ENCODE data around the gene TMEM45B.

Gene TMEM45B

GRCh38 chr11:129888451-129888850 is 72.8 kb downstream of the TMEM45B start:
- Histone ChIP-seq H3K27me3 (ENCODE audit: control insufficient read depth in 1 of 2, insufficient read depth in 2 of 2, low read length in 2 of 2) (no peaks in the 10 kb centered on the region), H3K4me1 (ENCODE audit: insufficient read depth, low read length) (no peaks in the 10 kb centered on the region), H3K9ac (ENCODE audit: low read length) (no peak overlapping the region), H3K4me3 (ENCODE audit: low read depth in 1 of 2, low read length in 2 of 2) (no peak overlapping the region), H3K9me3 (ENCODE audit: low read length) (no peaks in the 10 kb centered on the region), H3K27ac (ENCODE audit: low read depth, low read length) (no peak overlapping the region), H3K36me3 (ENCODE audit: insufficient read depth, low read length) (peaks cover 74% of the 10 kb centered on the region)

GRCh38 chr11:129894278-129895125 is 78.9 kb downstream of the TMEM45B start:
- Histone ChIP-seq H3K36me3 (ENCODE audit: insufficient read depth, low read length) (peaks cover 17% of the 10 kb centered on the region), H3K4me1 (ENCODE audit: insufficient read depth, low read length) (peaks cover 10% of the 10 kb centered on the region), H3K4me3 (ENCODE audit: low read depth in 1 of 2, low read length in 2 of 2) (peak overlapping the region; percentile 43 to 85), H3K9me3 (ENCODE audit: low read length) (no peaks in the 10 kb centered on the region), H3K27ac (ENCODE audit: low read depth, low read length) (peak overlapping the region; percentile 67), H3K9ac (ENCODE audit: low read length) (peak overlapping the region; percentile 46), H3K27me3 (ENCODE audit: control insufficient read depth in 1 of 2, insufficient read depth in 2 of 2, low read length in 2 of 2) (no peaks in the 10 kb centered on the region)

DNA sequence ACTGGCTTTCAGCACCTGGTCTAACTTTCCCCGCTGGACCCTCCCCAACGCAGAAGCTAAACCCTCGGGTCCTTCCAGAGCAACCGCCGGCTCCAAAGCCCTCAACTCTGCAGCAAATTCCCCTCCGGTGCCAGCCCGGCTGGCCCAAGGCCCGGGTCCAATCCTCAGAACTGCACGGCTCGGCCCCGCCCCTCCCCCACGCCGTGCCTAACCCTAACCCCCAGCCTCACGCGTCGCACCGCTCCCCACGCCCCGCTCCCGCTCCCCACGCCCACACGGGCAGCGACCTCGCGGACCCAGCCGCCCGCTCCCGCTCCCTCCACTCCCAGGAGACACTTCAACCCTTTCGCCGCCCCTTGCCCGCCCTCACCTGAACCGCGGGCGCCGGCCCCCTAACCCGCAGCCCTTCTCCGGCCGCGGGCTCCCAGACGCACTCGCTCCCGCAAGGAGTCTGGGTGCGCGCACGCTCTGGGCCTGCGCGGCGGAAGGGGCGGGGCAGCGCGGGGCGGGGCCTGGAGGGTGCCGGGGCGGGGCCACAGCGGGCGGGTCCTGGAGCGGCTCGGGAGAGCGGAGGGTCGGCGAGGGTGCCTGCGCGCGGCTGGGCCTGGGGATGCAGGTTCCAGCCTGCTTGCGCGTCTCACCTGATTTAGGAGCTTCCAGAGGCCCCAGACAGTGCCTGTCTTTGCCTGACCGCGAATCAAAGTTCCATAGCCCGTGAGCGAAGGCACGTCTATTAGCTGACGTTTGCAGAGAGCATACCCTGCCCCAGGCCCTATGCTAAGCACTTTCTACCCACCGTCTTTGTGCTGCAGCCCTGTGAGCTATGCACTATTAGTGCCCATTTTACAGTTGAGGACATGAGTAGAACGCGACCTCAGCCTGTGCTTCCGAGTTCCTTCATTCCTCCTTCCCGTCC is 79.7 kb downstream of the TMEM45B start, which contains the start of gene NFRKB:
Gene NFRKB (minus strand): TSS at position 453 of the 916 bp plus-strand sequence. CDS start 2,729 bp downstream, outside the sequence.
- peak within 1 kb of the TSS; percentile 43 to 85 for H3K4me3 ChIP-seq (ENCODE audit: low read depth in 1 of 2, low read length in 2 of 2)
- H3K9me3 ChIP-seq (ENCODE audit: low read length): no peaks in the 10 kb centered on the region
- peaks cover 13% of the 10 kb centered on the region for H3K36me3 ChIP-seq (ENCODE audit: insufficient read depth, low read length)
- H3K9ac ChIP-seq (ENCODE audit: low read length): peak within 1 kb of the TSS; percentile 46
- peak within 1 kb of the TSS; percentile 81 for H3K27ac ChIP-seq (ENCODE audit: low read depth, low read length)
- H3K4me1 ChIP-seq (ENCODE audit: insufficient read depth, low read length): peaks cover 10% of the 10 kb centered on the region
- H3K27me3 ChIP-seq (ENCODE audit: control insufficient read depth in 1 of 2, insufficient read depth in 2 of 2, low read length in 2 of 2): no peaks in the 10 kb centered on the region

DNA sequence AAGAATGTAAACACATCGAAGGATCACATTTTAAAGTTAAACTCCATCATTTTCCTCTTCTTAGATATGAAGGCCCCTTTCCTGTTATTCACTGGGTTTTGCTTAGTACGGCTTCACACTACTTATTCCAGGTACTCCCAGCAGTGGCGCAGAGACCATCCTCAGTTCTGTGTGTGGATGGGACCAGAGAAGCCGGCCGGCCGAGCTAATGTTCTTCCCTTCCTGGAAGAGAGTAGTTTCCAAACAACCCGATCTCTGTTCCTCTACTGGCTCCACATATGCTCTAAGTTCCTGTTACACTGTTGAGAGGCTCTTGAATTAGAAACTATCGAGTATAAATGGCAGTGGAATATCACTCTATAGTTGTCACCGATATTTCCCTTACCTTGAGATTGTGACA is 80.4 kb downstream of the TMEM45B start:
- Histone ChIP-seq H3K4me3 (ENCODE audit: low read depth in 1 of 2, low read length in 2 of 2) (peak overlapping the region; percentile 43 to 85), H3K27me3 (ENCODE audit: control insufficient read depth in 1 of 2, insufficient read depth in 2 of 2, low read length in 2 of 2) (no peaks in the 10 kb centered on the region), H3K9ac (ENCODE audit: low read length) (peak overlapping the region; percentile 28), H3K9me3 (ENCODE audit: low read length) (no peaks in the 10 kb centered on the region), H3K27ac (ENCODE audit: low read depth, low read length) (peak overlapping the region; percentile 81), H3K4me1 (ENCODE audit: insufficient read depth, low read length) (peaks cover 10% of the 10 kb centered on the region), H3K36me3 (ENCODE audit: insufficient read depth, low read length) (peaks cover 12% of the 10 kb centered on the region)

DNA sequence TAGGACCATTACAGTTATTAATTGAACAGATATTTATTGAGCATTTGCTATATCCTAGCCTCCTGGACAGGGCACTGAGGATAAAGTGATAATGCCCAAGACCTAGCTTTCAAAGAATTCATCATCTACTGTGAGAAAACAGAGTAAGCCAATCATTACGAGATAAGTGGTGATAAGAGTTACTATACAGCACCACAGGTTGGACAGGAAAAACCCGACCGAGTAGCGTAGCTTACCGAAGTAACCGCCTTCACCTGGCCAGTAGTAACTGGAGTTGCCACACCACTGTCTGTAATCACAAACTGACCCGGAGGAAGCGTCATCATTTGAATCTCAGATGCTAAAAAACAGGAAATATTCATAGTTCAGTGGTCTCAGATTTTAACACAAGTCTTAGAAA is 89.8 kb downstream of the TMEM45B start:
- H3K27me3 ChIP-seq (ENCODE audit: control insufficient read depth in 1 of 2, insufficient read depth in 2 of 2, low read length in 2 of 2): no peaks in the 10 kb centered on the region
- no peak overlapping the region for H3K4me3 ChIP-seq (ENCODE audit: low read depth in 1 of 2, low read length in 2 of 2)
- no peak overlapping the region for H3K27ac ChIP-seq (ENCODE audit: low read depth, low read length)
- no peak overlapping the region for H3K9ac ChIP-seq (ENCODE audit: low read length)
- peaks cover 5% of the 10 kb centered on the region for H3K36me3 ChIP-seq (ENCODE audit: insufficient read depth, low read length)
- no peaks in the 10 kb centered on the region for H3K9me3 ChIP-seq (ENCODE audit: low read length)
- H3K4me1 ChIP-seq (ENCODE audit: insufficient read depth, low read length): no peaks in the 10 kb centered on the region

All from muscle layer of colon (tissue), 2 donors.